Smooth muscle cell (in vitro differentiated cells): ENCODE results near the gene PHF13. TPM values are rescaled to one million over a fixed set of nuclear protein-coding genes. Genes with fewer than 3 reads are reported as not detected.

Experiments
- DNase-seq: peaks from one replicate; lab custom pipeline; 2025; ENCODE audit not compliant: unreplicated experiment; lab: John Stamatoyannopoulos, UW
- H2AFZ ChIP-seq: fragments of 200-600 bp; sonication (generic); 2 replicates; pipeline ENCODE4 v1.6.0; 2016; ENCODE audit warnings: antibody characterized with exemption, low read depth, mild to moderate bottlenecking
- H3F3A ChIP-seq: fragments of 200-600 bp; sonication (generic); 2 replicates; pipeline ENCODE4 v1.6.0; 2017; ENCODE audit warnings: antibody characterized with exemption, low read depth
- H3K27ac ChIP-seq: fragments of 200-600 bp; sonication (generic); 2 replicates; pipeline ENCODE4 v1.5.1; 2016; ENCODE audit warnings: low read depth, mild to moderate bottlenecking
- H3K27me3 ChIP-seq: fragments of 200-600 bp; sonication (generic); 2 replicates; pipeline ENCODE4 v1.6.1; 2016; ENCODE audit warnings: low read depth, mild to moderate bottlenecking
- H3K36me3 ChIP-seq: fragments of 200-600 bp; sonication (generic); 2 replicates; pipeline ENCODE4 v1.5.1; 2016; ENCODE audit warnings: low read depth
- H3K4me1 ChIP-seq: fragments of 200-600 bp; sonication (generic); 2 replicates; pipeline ENCODE4 v1.5.1; 2016; ENCODE audit warnings: low read depth
- H3K4me2 ChIP-seq: fragments of 200-600 bp; sonication (generic); 2 replicates; pipeline ENCODE4 v1.6.0; 2016; ENCODE audit warnings: mild to moderate bottlenecking
- H3K4me3 ChIP-seq: fragments of 200-600 bp; sonication (generic); 2 replicates; pipeline ENCODE4 v1.5.1; 2016; ENCODE audit warnings: mild to moderate bottlenecking
- H3K79me2 ChIP-seq: fragments of 200-600 bp; sonication (generic); 2 replicates; pipeline ENCODE4 v1.6.0; 2016; ENCODE audit warnings: low read depth, mild to moderate bottlenecking
- H3K9ac ChIP-seq: fragments of 200-600 bp; sonication (generic); 2 replicates; pipeline ENCODE4 v1.6.0; 2016; ENCODE audit warnings: low read depth
- H3K9me3 ChIP-seq: fragments of 200-600 bp; sonication (generic); replicated peaks from 2 replicates; pipeline ENCODE4 v1.5.1; 2016; ENCODE audit warnings: low read depth
- H4K20me1 ChIP-seq: fragments of 200-600 bp; sonication (generic); 2 replicates; pipeline ENCODE4 v1.6.0; 2016; ENCODE audit warnings: low read depth
- WGBS: methylation state at CpG from one replicate; pipeline ENCODE4 v1.1.7; 2016; ENCODE audit warnings: low lambda C conversion rate; 5-methylcytosine and 5-hydroxymethylcytosine counted together
- polyA plus RNA-seq: library from polyadenylated mRNA; unstranded; fragments of >200 nt; fragmentation: Nextera tagmentation; extraction: Ambion mirVana; gene quantifications from 2 replicates; pipeline ENCODE4 v1.2.1, GENCODE V29; 2016
- total RNA-seq: library from RNA; depleted of rRNA; stranded (reverse); fragments of >200 nt; gene quantifications from 2 replicates; pipeline ENCODE4 v1.2.3, GENCODE V29; 2014
- TF ChIP-seq, protein P1 (sequence below): fragments of 200-600 bp; sonication (generic); IDR thresholded peaks from 2 replicates; pipeline ENCODE4 v1.5.1; 2017; ENCODE audit warnings: borderline replicate concordance, mild to moderate bottlenecking, antibody characterized with exemption; ENCODE audit not compliant: insufficient read depth, poor library complexity, severe bottlenecking

The PHF13 gene
- total and polyA plus RNA-seq, 2 experiments from 2014 or later = 10.2 to 12.3 TPM

GRCh38 chr1:6627841-6628545, 14.5 kb downstream of the PHF13 start:
- Histone ChIP-seq H3K36me3 (no peaks in the 10 kb centered on the region), H3K9ac (no peak overlapping the region), H3K79me2 (peaks cover 33% of the 10 kb centered on the region), H3K27me3 (no peaks in the 10 kb centered on the region), H3K27ac (no peak overlapping the region), H3K4me3 (no peak overlapping the region), H3K9me3 (no peaks in the 10 kb centered on the region), H3F3A (peaks cover 11% of the 10 kb centered on the region), H3K4me1 (peaks cover 8% of the 10 kb centered on the region), H2AFZ (no peak overlapping the region), H3K4me2 (no peak overlapping the region), H4K20me1 (peaks cover 33% of the 10 kb centered on the region)
- WGBS = 91% methylated on average over 21 of the region's 21 CpGs
- DNase-seq = no peak
- TF ChIP-seq, protein P1, sequence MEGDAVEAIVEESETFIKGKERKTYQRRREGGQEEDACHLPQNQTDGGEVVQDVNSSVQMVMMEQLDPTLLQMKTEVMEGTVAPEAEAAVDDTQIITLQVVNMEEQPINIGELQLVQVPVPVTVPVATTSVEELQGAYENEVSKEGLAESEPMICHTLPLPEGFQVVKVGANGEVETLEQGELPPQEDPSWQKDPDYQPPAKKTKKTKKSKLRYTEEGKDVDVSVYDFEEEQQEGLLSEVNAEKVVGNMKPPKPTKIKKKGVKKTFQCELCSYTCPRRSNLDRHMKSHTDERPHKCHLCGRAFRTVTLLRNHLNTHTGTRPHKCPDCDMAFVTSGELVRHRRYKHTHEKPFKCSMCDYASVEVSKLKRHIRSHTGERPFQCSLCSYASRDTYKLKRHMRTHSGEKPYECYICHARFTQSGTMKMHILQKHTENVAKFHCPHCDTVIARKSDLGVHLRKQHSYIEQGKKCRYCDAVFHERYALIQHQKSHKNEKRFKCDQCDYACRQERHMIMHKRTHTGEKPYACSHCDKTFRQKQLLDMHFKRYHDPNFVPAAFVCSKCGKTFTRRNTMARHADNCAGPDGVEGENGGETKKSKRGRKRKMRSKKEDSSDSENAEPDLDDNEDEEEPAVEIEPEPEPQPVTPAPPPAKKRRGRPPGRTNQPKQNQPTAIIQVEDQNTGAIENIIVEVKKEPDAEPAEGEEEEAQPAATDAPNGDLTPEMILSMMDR = no peak

DNA sequence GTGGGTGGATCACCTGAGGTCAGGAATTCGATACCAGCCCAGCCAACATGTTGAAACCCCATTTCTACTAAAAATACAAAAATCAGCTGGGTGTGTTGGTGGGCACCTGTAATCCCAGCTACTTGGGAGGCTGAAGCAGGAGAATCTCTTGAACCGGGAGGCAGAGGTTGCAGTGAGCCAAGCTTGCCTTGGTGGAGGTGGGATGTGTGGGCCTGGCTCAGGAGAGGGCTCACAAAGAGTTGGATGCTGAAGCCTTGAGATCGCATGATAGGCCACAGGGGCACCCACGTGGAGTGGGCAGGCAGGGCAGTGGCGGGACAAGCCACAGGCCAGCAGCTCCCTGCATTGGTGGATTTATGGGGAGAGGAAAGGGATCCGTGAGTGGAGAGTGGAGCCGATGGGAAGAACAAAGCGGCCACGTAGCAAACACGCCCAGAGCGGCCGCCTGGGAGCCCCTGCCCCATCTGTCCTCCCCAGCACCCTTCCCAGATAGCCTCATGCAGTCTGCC, 15.5 kb downstream of the PHF13 start:
- Histone ChIP-seq H3K4me3 (no peak overlapping the region), H3K36me3 (no peaks in the 10 kb centered on the region), H4K20me1 (peaks cover 24% of the 10 kb centered on the region), H3K9ac (no peak overlapping the region), H3F3A (peaks cover 8% of the 10 kb centered on the region), H3K27me3 (no peaks in the 10 kb centered on the region), H3K79me2 (peaks cover 33% of the 10 kb centered on the region), H2AFZ (no peak overlapping the region), H3K4me1 (peaks cover 8% of the 10 kb centered on the region), H3K9me3 (no peaks in the 10 kb centered on the region), H3K27ac (no peak overlapping the region), H3K4me2 (no peak overlapping the region)
- 89% methylated on average over 8 of the region's 12 CpGs for WGBS
- no peak for DNase-seq
- TF ChIP-seq, protein P1 = no peak

GRCh38 chr1:6630027-6630426, 16.5 kb downstream of the PHF13 start:
- 98% methylated on average over 8 of the region's 8 CpGs for WGBS
- peaks cover 8% of the 10 kb centered on the region for H3K4me1 ChIP-seq

More at GRCh38 chr1:6630027-6630426, 16.5 kb downstream of the PHF13 start:
- Histone ChIP-seq H3K9me3 (no peaks in the 10 kb centered on the region), H3K4me2 (no peak overlapping the region), H3K4me3 (no peak overlapping the region), H3K27ac (no peak overlapping the region), H3F3A (no peaks in the 10 kb centered on the region), H3K27me3 (no peaks in the 10 kb centered on the region), H3K79me2 (peaks cover 33% of the 10 kb centered on the region), H2AFZ (no peak overlapping the region), H3K9ac (no peak overlapping the region), H4K20me1 (peaks cover 24% of the 10 kb centered on the region), H3K36me3 (no peaks in the 10 kb centered on the region)
- no peak for DNase-seq
- TF ChIP-seq, protein P1 = no peak
